Activated naive CD4-positive, alpha-beta T cell treated with anti-CD3 and anti-CD28 coated beads, Interleukin-2, amount 50 U/mL, for 16 hours (primary cell): Measurements from ENCODE around the gene HADHB.
"Not testable (repeated sequence)": the region's sequence is repeated elsewhere in the genome, so short reads cannot be mapped to it uniquely, and the experiment has no call there.

Source experiments
- DNase-seq: peaks from one replicate; pipeline ENCODE4 v3.0.0-alpha.2; 2020

The HADHB gene

GRCh38 chr2:26331321-26331720 is 86.6 kb downstream of the HADHB start:
- DNase-seq, result not testable (repeated sequence)

DNA sequence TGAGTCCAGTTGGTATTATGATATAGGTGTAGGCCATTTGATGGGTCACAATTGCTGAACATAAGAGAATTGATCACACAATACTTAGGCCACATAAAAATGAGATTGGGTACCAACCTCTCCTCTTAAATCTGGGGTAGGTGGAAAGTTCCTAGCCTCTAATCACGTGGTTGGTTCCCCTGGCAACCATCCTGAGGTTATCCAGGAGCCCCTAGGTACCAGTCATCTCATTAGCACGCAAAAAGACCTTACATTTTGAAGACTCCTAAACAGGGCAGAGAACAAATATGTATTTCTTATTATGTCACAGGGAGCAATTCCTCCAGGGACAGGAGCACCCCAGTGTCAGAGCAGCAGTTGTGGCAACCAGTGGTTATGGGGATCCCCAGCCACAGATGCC is 88.6 kb downstream of the HADHB start:
- DNase-seq, result no peak

DNA sequence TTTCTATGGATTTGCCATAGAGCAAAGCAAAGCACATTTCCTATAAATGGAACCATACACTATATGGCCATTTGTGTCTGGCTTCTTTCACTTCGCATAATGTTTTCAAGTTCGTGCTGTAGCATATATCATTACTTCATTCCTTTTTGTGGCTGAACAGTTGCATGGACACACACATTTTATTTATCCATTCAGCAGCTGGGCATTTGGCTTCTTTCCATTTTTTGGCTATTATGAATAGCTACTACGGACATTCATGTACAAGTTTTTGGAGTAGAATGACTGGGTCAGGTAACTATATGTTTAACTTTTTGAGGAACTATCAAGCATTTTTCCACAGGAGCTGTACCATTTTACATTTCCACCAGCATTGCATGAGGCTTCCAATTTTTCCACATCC is 90.5 kb downstream of the HADHB start:
- DNase-seq, result no peak

DNA sequence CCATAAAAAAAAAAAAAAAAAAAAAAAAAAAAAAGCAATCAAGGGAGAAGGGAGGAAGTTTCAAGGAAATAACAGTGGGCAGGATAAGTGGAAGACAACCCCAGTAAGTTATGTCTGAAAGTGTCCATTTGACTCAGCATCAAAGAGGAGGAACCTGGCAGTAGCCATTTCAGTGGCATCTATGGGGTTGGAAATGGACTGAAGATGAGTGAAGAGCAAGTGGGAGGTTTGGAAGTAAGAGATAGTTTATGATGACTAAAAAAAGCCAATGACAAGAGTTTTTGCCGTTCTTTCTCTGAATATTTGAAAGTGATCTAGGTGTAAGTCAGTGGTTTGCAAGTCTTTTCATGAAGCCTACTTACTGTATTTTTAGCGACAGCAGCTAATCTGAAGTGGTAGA is 92.0 kb downstream of the HADHB start:
- no peak for DNase-seq

DNA sequence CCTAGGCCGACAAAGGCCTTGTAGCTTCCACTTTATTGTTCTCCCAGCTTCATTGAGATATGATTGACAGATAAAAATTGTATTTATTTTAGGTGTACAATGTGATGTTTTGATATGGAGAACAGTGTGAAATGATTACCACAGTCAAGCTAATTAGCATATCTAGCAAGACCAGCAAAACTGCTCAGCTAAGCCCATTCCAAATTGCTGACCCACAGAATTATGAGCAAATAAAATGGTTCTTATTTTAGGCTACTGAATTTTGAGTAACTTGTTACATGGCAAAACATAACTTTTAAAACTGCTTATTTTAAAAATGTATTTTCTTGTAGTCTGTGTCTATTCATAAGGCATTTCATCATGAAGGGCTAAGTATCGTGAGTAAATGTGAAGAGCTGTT is 92.6 kb downstream of the HADHB start:
- DNase-seq, result no peak
